Panc1 (cell line): Measurements from ENCODE around the gene NUDT2. TPM values are rescaled to one million over a fixed set of nuclear protein-coding genes. Genes with fewer than 3 reads are reported as not detected.
"Not testable (repeated sequence)": the region's sequence is repeated elsewhere in the genome, so short reads cannot be mapped to it uniquely, and the experiment has no call there.

ENCODE experiments used
- ATAC-seq: fragments of 200-7000 bp; cut with Tn5 transposase; 2 replicates; pipeline ENCODE4 v1.9.1; 2020; ENCODE audit warnings: mild to moderate bottlenecking, moderate library complexity
- BruUV-seq: library from RNA; stranded (reverse); fragments of 400-500 nt; replicated peaks from 2 replicates; lab custom pipeline; 2021; lab: Mats Ljungman, UMichigan
- CTCF ChIA-PET: fragments of 300-600 bp; sonication (Branson Sonifier 250); formaldehyde crosslinking; loops from one replicate; lab custom pipeline; 2022; ENCODE audit warnings: antibody characterized with exemption; lab: Charles Lee
- POLR2A ChIA-PET: fragments of 300-600 bp; sonication (Branson Sonifier 250); formaldehyde crosslinking; loops from one replicate; lab custom pipeline; 2022; ENCODE audit warnings: antibody characterized with exemption; lab: Charles Lee
- DNase-seq: peaks from one replicate; pipeline ENCODE4 v3.0.0-alpha.2; 2010; ENCODE audit warnings: low read depth, low spot score
- H3K27ac ChIP-seq: 2 replicates; pipeline ENCODE4 v1.5.1; 2011; ENCODE audit warnings: mild to moderate bottlenecking, low read length, inconsistent platforms
- H3K27me3 ChIP-seq: fragments of 200-500 bp; sonication (Bioruptor generic); 2 replicates; pipeline ENCODE4 v1.6.0; 2014; ENCODE audit warnings: low read length, inconsistent platforms; ENCODE audit not compliant: control insufficient read depth, insufficient read depth
- H3K36me3 ChIP-seq: fragments of 200-500 bp; sonication (Bioruptor generic); 2 replicates; pipeline ENCODE4 v1.5.1; 2014; ENCODE audit warnings: inconsistent platforms, mild to moderate bottlenecking, low read length, moderate library complexity; ENCODE audit not compliant: control insufficient read depth, insufficient read depth
- H3K4me1 ChIP-seq: 2 replicates; pipeline ENCODE4 v1.5.1; 2011; ENCODE audit warnings: inconsistent platforms, mild to moderate bottlenecking, low read length, moderate library complexity; ENCODE audit not compliant: control insufficient read depth, insufficient read depth
- H3K4me3 ChIP-seq, 2 experiments: 2 replicates each; pipeline ENCODE4 v1.5.1; 2011 to 2012; ENCODE audit warnings: low read depth in 2 of 2, low read length in 2 of 2, mild to moderate bottlenecking in 2 of 2, inconsistent platforms in 1 of 2, moderate library complexity in 1 of 2
- H3K9me3 ChIP-seq: fragments of 200-500 bp; sonication (Bioruptor generic); 2 replicates; pipeline ENCODE4 v1.5.1; 2014; ENCODE audit warnings: low read depth, mild to moderate bottlenecking, inconsistent platforms, low read length, moderate library complexity; ENCODE audit not compliant: control insufficient read depth, insufficient read depth
- POLR2AphosphoS5 ChIP-seq: IDR thresholded peaks from 2 replicates; pipeline ENCODE4 v1.6.1; 2012; ENCODE audit warnings: mild to moderate bottlenecking, low read depth, low read length, moderate library complexity
- SIN3A ChIP-seq: IDR thresholded peaks from 2 replicates; pipeline ENCODE4 v1.6.1; 2012; ENCODE audit warnings: low read depth, mild to moderate bottlenecking, low read length, moderate library complexity, borderline replicate concordance; ENCODE audit not compliant: insufficient read depth
- TCF7L2 ChIP-seq: IDR thresholded peaks from 2 replicates; pipeline ENCODE4 v1.6.1; 2011; ENCODE audit warnings: mild to moderate bottlenecking, low read depth, low read length, inconsistent platforms
- in situ Hi-C: cut with HindIII; loops from 2 replicates; pipeline ENCODE4 v1.10.0; 2016; ENCODE audit warnings: low sequenced_read_pairs, low pct_unique_long_range_greater_than_20kb
- intact Hi-C: fragments of 100-400 bp; cut with micrococcal nuclease; formaldehyde crosslinking; loops from one replicate; pipeline ENCODE4 v1.10.0; 2022; ENCODE audit not compliant: unreplicated experiment
- total RNA-seq: library from RNA; stranded (reverse); gene quantifications from one replicate; pipeline ENCODE4 v1.2.1, GENCODE V29; 2021; ENCODE audit not compliant: unreplicated experiment
- TF ChIP-seq, protein P1 (sequence below): fragments of 450-650 bp; IDR thresholded peaks from 2 replicates; pipeline ENCODE4 v1.5.1; 2017; ENCODE audit warnings: mild to moderate bottlenecking
- TF ChIP-seq, protein P2 (sequence below), 2 experiments: IDR thresholded peaks; 2 replicates each; pipeline ENCODE4 v1.6.1; 2011 to 2012; ENCODE audit warnings: low read depth in 2 of 2, control low read depth in 1 of 2, low read length in 1 of 2, mild to moderate bottlenecking in 1 of 2, moderate library complexity in 1 of 2; ENCODE audit not compliant: insufficient read depth in 1 of 2

NUDT2 gene
- total RNA-seq, 1 experiment from 2014 or later = 36.2 TPM

DNA sequence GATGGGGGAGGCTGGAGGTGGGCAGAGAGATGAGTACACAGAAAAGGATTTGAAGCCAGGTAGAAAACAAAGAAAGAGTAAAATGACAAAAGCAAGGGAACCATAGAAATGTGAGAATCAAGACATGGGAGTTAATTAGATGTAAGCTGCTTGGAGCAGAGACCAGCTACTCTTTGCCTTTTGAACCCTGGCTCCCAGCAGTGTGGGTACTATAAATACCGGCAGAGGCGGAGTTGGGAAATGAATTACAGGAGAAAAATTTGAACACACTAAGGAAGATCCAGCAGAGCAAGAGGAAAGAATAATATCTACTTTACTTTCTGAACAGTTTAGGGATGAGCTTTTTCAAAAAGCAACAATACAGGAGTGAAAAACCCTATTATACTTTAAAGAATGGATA, 36.8 kb upstream of the NUDT2 start:
- H3K9me3 ChIP-seq = no peaks in the 10 kb centered on the region
- no peaks in the 10 kb centered on the region for H3K4me1 ChIP-seq
- no peaks in the 10 kb centered on the region for H3K27me3 ChIP-seq
- H3K36me3 ChIP-seq = no peaks in the 10 kb centered on the region
- ATAC-seq = no peak
- intact Hi-C loops (no loop called here), in situ Hi-C loops (no loop called here)
- CTCF ChIA-PET = no interaction called here
- POLR2A ChIA-PET = no interaction called here
- BruUV-seq = no TSS peak
- no peak overlapping the region for H3K27ac ChIP-seq
- H3K4me3 ChIP-seq = no peak overlapping the region
- no peak for DNase-seq
- TF ChIP-seq SIN3A = no peak
- no peak for TF ChIP-seq TCF7L2
- TF ChIP-seq POLR2AphosphoS5 = no peak
- TF ChIP-seq, protein P1, sequence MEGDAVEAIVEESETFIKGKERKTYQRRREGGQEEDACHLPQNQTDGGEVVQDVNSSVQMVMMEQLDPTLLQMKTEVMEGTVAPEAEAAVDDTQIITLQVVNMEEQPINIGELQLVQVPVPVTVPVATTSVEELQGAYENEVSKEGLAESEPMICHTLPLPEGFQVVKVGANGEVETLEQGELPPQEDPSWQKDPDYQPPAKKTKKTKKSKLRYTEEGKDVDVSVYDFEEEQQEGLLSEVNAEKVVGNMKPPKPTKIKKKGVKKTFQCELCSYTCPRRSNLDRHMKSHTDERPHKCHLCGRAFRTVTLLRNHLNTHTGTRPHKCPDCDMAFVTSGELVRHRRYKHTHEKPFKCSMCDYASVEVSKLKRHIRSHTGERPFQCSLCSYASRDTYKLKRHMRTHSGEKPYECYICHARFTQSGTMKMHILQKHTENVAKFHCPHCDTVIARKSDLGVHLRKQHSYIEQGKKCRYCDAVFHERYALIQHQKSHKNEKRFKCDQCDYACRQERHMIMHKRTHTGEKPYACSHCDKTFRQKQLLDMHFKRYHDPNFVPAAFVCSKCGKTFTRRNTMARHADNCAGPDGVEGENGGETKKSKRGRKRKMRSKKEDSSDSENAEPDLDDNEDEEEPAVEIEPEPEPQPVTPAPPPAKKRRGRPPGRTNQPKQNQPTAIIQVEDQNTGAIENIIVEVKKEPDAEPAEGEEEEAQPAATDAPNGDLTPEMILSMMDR = no peak
- TF ChIP-seq, protein P2, sequence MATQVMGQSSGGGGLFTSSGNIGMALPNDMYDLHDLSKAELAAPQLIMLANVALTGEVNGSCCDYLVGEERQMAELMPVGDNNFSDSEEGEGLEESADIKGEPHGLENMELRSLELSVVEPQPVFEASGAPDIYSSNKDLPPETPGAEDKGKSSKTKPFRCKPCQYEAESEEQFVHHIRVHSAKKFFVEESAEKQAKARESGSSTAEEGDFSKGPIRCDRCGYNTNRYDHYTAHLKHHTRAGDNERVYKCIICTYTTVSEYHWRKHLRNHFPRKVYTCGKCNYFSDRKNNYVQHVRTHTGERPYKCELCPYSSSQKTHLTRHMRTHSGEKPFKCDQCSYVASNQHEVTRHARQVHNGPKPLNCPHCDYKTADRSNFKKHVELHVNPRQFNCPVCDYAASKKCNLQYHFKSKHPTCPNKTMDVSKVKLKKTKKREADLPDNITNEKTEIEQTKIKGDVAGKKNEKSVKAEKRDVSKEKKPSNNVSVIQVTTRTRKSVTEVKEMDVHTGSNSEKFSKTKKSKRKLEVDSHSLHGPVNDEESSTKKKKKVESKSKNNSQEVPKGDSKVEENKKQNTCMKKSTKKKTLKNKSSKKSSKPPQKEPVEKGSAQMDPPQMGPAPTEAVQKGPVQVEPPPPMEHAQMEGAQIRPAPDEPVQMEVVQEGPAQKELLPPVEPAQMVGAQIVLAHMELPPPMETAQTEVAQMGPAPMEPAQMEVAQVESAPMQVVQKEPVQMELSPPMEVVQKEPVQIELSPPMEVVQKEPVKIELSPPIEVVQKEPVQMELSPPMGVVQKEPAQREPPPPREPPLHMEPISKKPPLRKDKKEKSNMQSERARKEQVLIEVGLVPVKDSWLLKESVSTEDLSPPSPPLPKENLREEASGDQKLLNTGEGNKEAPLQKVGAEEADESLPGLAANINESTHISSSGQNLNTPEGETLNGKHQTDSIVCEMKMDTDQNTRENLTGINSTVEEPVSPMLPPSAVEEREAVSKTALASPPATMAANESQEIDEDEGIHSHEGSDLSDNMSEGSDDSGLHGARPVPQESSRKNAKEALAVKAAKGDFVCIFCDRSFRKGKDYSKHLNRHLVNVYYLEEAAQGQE (IDR thresholded peaks at IDR 0.05; ENCODE audit: insufficient read depth in 1 of 2, low read depth in 2 of 2, low read length in 1 of 2) = no peak

DNA sequence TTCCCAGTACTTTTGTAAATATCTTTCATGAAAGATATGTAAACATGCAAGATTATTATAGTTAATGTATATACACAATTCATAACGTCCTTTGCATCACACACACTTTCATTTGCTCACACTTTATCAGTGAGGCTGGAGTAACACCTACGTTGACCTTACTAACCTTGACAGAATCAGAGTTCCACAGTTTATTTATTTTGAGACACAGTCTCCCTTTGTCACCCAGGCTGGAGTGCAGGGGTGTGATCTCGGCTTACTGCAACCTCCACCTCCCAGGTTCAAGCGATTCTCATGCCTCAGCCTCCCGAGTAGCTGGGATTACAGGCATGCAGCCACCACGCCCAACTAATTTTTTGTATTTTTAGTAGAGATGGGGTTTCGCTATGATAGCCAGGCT, 28.3 kb upstream of the NUDT2 start:
- in situ Hi-C loops, BruUV-seq, H3K36me3 ChIP-seq, H3K27ac ChIP-seq, H3K9me3 ChIP-seq, CTCF ChIA-PET, POLR2A ChIA-PET, intact Hi-C loops, H3K4me1 ChIP-seq, H3K27me3 ChIP-seq, DNase-seq, H3K4me3 ChIP-seq, ATAC-seq: not testable (repeated sequence)

DNA sequence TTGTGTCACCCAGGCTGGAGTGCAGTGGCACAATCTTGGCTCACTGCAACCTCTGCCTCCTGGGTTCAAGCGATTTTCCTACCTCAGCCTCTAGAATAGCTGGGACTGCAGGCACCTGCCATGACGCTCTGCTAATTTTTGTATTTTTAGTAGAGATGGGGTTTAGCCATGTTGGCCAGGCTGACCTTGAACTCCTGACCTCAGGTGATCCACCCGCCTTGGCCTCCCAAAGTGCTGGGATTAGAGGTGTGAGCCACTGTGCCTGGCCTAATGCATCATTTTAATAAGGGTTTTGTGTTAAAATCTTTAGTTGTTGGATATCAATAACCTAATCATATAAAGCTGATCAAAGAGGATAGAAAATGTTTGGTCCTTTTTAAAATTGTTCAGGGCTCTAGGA, 21.1 kb upstream of the NUDT2 start:
- H3K9me3 ChIP-seq, in situ Hi-C loops, H3K27me3 ChIP-seq, H3K4me3 ChIP-seq, ATAC-seq, H3K4me1 ChIP-seq, CTCF ChIA-PET, BruUV-seq, POLR2A ChIA-PET, H3K27ac ChIP-seq, DNase-seq, H3K36me3 ChIP-seq, intact Hi-C loops: not testable (repeated sequence)
